H1 (cell line): ENCODE results near the gene SFMBT2. TPM values are rescaled to one million over a fixed set of nuclear protein-coding genes. Genes with fewer than 3 reads are reported as not detected.

Source experiments
- BCL11A ChIP-seq, 2 experiments: IDR thresholded peaks; one replicate each; pipeline ENCODE4 v1.6.1; 2011; ENCODE audit warnings: low read depth in 2 of 2, low read length in 2 of 2, mild to moderate bottlenecking in 2 of 2
- GABPA ChIP-seq: IDR thresholded peaks from 2 replicates; pipeline ENCODE4 v1.6.1; 2011; ENCODE audit warnings: mild to moderate bottlenecking, low read length, moderate library complexity, borderline replicate concordance; ENCODE audit not compliant: insufficient read depth
- JUN ChIP-seq: IDR thresholded peaks from 2 replicates; pipeline ENCODE4 v1.6.1; 2011; ENCODE audit warnings: low read depth, mild to moderate bottlenecking, improper control_type of control experiment, low read length
- RBBP5 ChIP-seq: IDR thresholded peaks from 2 replicates; pipeline ENCODE4 v1.7.1; 2012; ENCODE audit warnings: low read depth, mild to moderate bottlenecking, inconsistent platforms, low read length, moderate library complexity, borderline replicate concordance
- TCF12 ChIP-seq: IDR thresholded peaks from 2 replicates; pipeline ENCODE4 v1.6.1; 2011; ENCODE audit warnings: low read depth, mild to moderate bottlenecking, low read length
- TEAD4 ChIP-seq: IDR thresholded peaks from 2 replicates; pipeline ENCODE4 v1.6.1; 2012; ENCODE audit warnings: low read depth, low read length, inconsistent platforms, mixed read lengths
- polyA plus RNA-seq, 7 experiments: library from polyadenylated mRNA; depleted of rRNA in 3 of 7; stranded (reverse) in 5 of 7; unstranded in 2 of 7; fragments of >200 nt in 5 of 7; fragments of 200-250 nt in 2 of 7; gene quantifications; 1 replicate in 5 of 7; 2 replicates in 1 of 7; 4 replicates in 1 of 7; pipeline versions ENCODE4 v1.2.1 to v1.2.3, GENCODE V29; 2011 to 2013; ENCODE audit warnings: missing spikeins in 2 of 7, mixed read lengths in 2 of 7
- total RNA-seq: library from RNA; stranded (reverse); fragmentation: NEBNext Ultra II Directional; extraction: Animal tissue kit (Norgen Biotek cat#: 25700); gene quantifications from 2 replicates; pipeline ENCODE4 v1.2.1, GENCODE V29; 2021

SFMBT2 gene
- total and polyA plus RNA-seq, 2 of the 8 experiments (the other 6 are each of a cell fraction or from before 2014, with no cell fraction given): 2.9 to 11.0 TPM

DNA sequence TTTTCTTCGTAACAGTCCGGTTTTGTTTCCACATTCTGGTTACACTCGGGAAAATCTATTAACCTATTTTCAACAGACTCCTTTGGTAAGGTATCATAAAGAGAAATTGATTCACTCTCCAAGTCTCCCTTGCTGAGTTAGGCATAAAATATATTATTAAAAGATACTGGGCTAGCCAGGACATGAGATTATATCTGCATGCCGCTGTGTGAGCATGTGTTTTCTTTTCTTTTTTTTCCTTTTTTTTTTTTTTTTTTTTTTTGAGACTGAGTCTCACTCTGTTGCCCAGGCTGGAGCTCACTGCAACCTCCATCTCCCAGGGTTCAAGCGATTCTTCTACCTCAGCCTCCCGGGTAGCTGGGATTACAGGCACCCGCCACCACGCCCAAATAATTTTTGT is 23.0 kb upstream of the SFMBT2 start (continued):
- TF ChIP-seq TCF12 (no peak), BCL11A (IDR thresholded peaks at IDR 0.05; ENCODE audit: low read depth in 2 of 2, low read length in 2 of 2) (no peak), GABPA (no peak), JUN (no peak), RBBP5 (no peak), TEAD4 (no peak)
- TF ChIP-seq, all 59 proteins: peak for 0
